K562 (cell line): ENCODE data around the gene TBC1D17. TPM values are rescaled to one million over a fixed set of nuclear protein-coding genes. Genes with fewer than 3 reads are reported as not detected.

Source experiments
- ATAC-seq: fragments of 200-7000 bp; cut with Tn5 transposase; 3 replicates; pipeline ENCODE4 v1.9.1; 2020; ENCODE audit warnings: moderate library complexity
- BruUV-seq: library from RNA; stranded (reverse); fragments of 400-500 nt; replicated peaks from 2 replicates; lab custom pipeline; 2021; lab: Mats Ljungman, UMichigan
- CTCF ChIA-PET: fragments of 300-600 bp; formaldehyde crosslinking; extraction: SDS; loops from one replicate; lab custom pipeline; 2021; ENCODE audit warnings: low intra/inter-chr PET ratio; lab: Yijun Ruan, JAX
- POLR2A ChIA-PET: fragments of 300-600, 350-650 bp; sonication (Branson Sonifier 250); formaldehyde crosslinking; extraction: SDS; loops from one replicate; lab custom pipeline; 2021; ENCODE audit warnings: antibody characterized with exemption, inconsistent platforms; lab: Yijun Ruan, JAX
- DNase-seq, 4 experiments: peaks; one replicate each; pipeline versions ENCODE4 v3.0.0 to v3.0.0-alpha.2; 2011 to 2018; ENCODE audit warnings: low spot score in 3 of 4, mixed read lengths in 3 of 4; ENCODE audit errors: extremely low read depth in 1 of 4
- FAIRE-seq: peaks from 2 replicates; lab custom pipeline; 2011; peaks lifted over from hg19 to GRCh38; lab: Jason Lieb, UNC
- H2AFZ ChIP-seq: 2 replicates; pipeline ENCODE4 v1.6.0; 2011; ENCODE audit warnings: low read depth, low read length, control low read depth, inconsistent platforms
- H3K27ac ChIP-seq: fragments of 200-600 bp; 3 replicates; pipeline ENCODE4 v1.8.0; 2011; ENCODE audit warnings: low read depth, mild to moderate bottlenecking, control low read depth, inconsistent platforms, low read length, moderate library complexity, mixed read lengths; ENCODE audit errors: extremely low read depth
- H3K27me3 ChIP-seq, 2 experiments: fragments of 300-600 bp in 1 of 2; 2 replicates in 1 of 2; 3 replicates in 1 of 2; pipeline versions ENCODE4 v1.6.0 to v1.8.0; 2011; ENCODE audit warnings: inconsistent platforms in 2 of 2, low read length in 2 of 2, mild to moderate bottlenecking in 1 of 2, mixed read lengths in 1 of 2, moderate library complexity in 1 of 2; ENCODE audit not compliant: control insufficient read depth in 2 of 2, insufficient read depth in 2 of 2
- H3K36me3 ChIP-seq: fragments of 300-600 bp; 3 replicates; pipeline ENCODE4 v1.8.0; 2011; ENCODE audit warnings: mild to moderate bottlenecking, low read length, inconsistent platforms; ENCODE audit not compliant: control insufficient read depth, insufficient read depth
- H3K4me1 ChIP-seq, 2 experiments: fragments of 200-600 bp in 1 of 2; replicated peaks in 1 of 2; 2 replicates in 1 of 2; 3 replicates in 1 of 2; pipeline versions ENCODE4 v1.5.1 to v1.8.0; 2011; ENCODE audit warnings: inconsistent platforms in 2 of 2, low read length in 2 of 2, mild to moderate bottlenecking in 1 of 2, mixed read lengths in 1 of 2, moderate library complexity in 1 of 2; ENCODE audit not compliant: control insufficient read depth in 2 of 2, insufficient read depth in 2 of 2
- H3K4me2 ChIP-seq: 2 replicates; pipeline ENCODE4 v1.6.1; 2011; ENCODE audit warnings: low read length, control low read depth, inconsistent platforms, mixed read lengths; ENCODE audit not compliant: insufficient read depth
- H3K4me3 ChIP-seq: fragments of 200-600 bp; sonication (generic), shearing (Covaris generic); 2 replicates; pipeline ENCODE4 v1.5.1; 2016; ENCODE audit warnings: control low read depth, inconsistent platforms
- H3K79me2 ChIP-seq: fragments of 200-600 bp; 3 replicates; pipeline ENCODE4 v1.8.0; 2011; ENCODE audit warnings: low read length, inconsistent platforms; ENCODE audit not compliant: control insufficient read depth, insufficient read depth
- H3K9ac ChIP-seq, 2 experiments: 2 replicates each; pipeline versions ENCODE4 v1.6.0 to v1.6.1; 2011; ENCODE audit warnings: low read depth in 2 of 2, low read length in 2 of 2, control low read depth in 1 of 2, inconsistent platforms in 1 of 2, mild to moderate bottlenecking in 1 of 2, mixed read lengths in 1 of 2; ENCODE audit not compliant: insufficient read depth in 1 of 2
- H3K9me1 ChIP-seq: one replicate; pipeline ENCODE4 v1.6.0; 2011; ENCODE audit warnings: inconsistent platforms, mild to moderate bottlenecking, low read length, moderate library complexity; ENCODE audit not compliant: control insufficient read depth, insufficient read depth
- H3K9me3 ChIP-seq: replicated peaks from 2 replicates; pipeline ENCODE4 v1.5.1; 2011; ENCODE audit warnings: low read depth, low read length, inconsistent platforms; ENCODE audit not compliant: control insufficient read depth, insufficient read depth
- H4K20me1 ChIP-seq: replicated peaks from 2 replicates; pipeline ENCODE4 v1.6.1; 2011; ENCODE audit warnings: low read length, inconsistent platforms, mixed read lengths; ENCODE audit not compliant: control insufficient read depth, insufficient read depth
- MTA2 ChIP-seq: fragments of 450-650 bp; IDR thresholded peaks from 2 replicates; pipeline ENCODE4 v1.6.1; 2016; ENCODE audit warnings: low read depth
- POLR2G ChIP-seq: fragments of 200-400 bp; formaldehyde crosslinking; IDR thresholded peaks from 2 replicates; pipeline ENCODE4 v1.6.1; 2017; ENCODE audit warnings: low read depth, mild to moderate bottlenecking, antibody characterized with exemption, low read length, moderate library complexity
- RAD51 ChIP-seq: fragments of 450-650 bp; IDR thresholded peaks from 2 replicates; pipeline ENCODE4 v1.7.1; 2016; ENCODE audit warnings: low read depth, mild to moderate bottlenecking, borderline replicate concordance
- RBFOX2 ChIP-seq: fragments of 200-400 bp; formaldehyde crosslinking; IDR thresholded peaks from 2 replicates; pipeline ENCODE4 v1.6.1; 2017; ENCODE audit warnings: low read depth, mild to moderate bottlenecking, low read length, moderate library complexity
- SLC30A9 ChIP-seq: fragments of 250-450 bp; sonication (Bioruptor Pico); IDR thresholded peaks from 2 replicates; pipeline ENCODE4 v1.8.0; 2022; ENCODE audit warnings: mild to moderate bottlenecking, moderate library complexity
- SMAD4 ChIP-seq: fragments of 250-450 bp; sonication (Bioruptor Pico); conservative IDR thresholded peaks from 2 replicates; pipeline ENCODE4 v1.8.0; 2021; ENCODE audit warnings: inconsistent platforms, mild to moderate bottlenecking, moderate library complexity
- ZNF717 ChIP-seq: fragments of 250-450 bp; sonication (Bioruptor Pico); IDR thresholded peaks from 2 replicates; pipeline ENCODE4 v1.5.0; 2021
- ZNF77 ChIP-seq: fragments of 250-450 bp; sonication (Bioruptor Pico); IDR thresholded peaks from 2 replicates; pipeline ENCODE4 v1.5.0; 2020
- ZSCAN29 ChIP-seq: fragments of 450-650 bp; IDR thresholded peaks from 2 replicates; pipeline ENCODE4 v1.6.1; 2017
- WGBS: fragments of 100-300 bp; shearing (Covaris generic); methylation state at CpG from one replicate; pipeline ENCODE4 v1.1.6; 2016; ENCODE audit warnings: low coverage, mixed read lengths; ENCODE audit not compliant: insufficient coverage; ENCODE audit errors: missing lambda C conversion rate; 5-methylcytosine and 5-hydroxymethylcytosine counted together
- in situ Hi-C: fragments of 300-500 bp; cut with MboI; formaldehyde crosslinking; loops from 4 replicates; pipeline ENCODE4 v1.15.0; 2018; ENCODE audit warnings: inconsistent platforms, mixed read lengths
- intact Hi-C: fragments of 100-400 bp; cut with micrococcal nuclease; formaldehyde crosslinking; loops from 2 replicates; pipeline ENCODE4 v1.14.2; 2022
- polyA plus RNA-seq, 8 experiments: library from polyadenylated mRNA; depleted of rRNA in 4 of 8; stranded (reverse) in 5 of 8; unstranded in 3 of 8; fragments of >200 nt; fragmentation: Nextera tagmentation in 2 of 8; fragmentation: Illumina TruSeq in 1 of 8; extraction: Ambion mirVana in 2 of 8; extraction: Trizol in 1 of 8; gene quantifications; 2 replicates each; pipeline versions ENCODE4 v1.2.1 to v1.2.3, GENCODE V29; 2011 to 2014; ENCODE audit warnings: inconsistent platforms in 1 of 8, missing spikeins in 1 of 8
- total RNA-seq, 7 experiments: library from RNA; depleted of rRNA in 6 of 7; stranded (reverse); fragments of >200 nt in 6 of 7; fragmentation: Illumina TruSeq in 2 of 7; extraction: Trizol in 2 of 7; gene quantifications; 2 replicates each; pipeline versions ENCODE4 v1.2.1 to v1.2.3, GENCODE V29; 2011 to 2021; ENCODE audit warnings: low replicate concordance in 1 of 7
- TF ChIP-seq, protein P1 (sequence below), 2 experiments: IDR thresholded peaks in 1 of 2; conservative IDR thresholded peaks in 1 of 2; 2 replicates each; pipeline ENCODE4 v1.6.1; 2016; ENCODE audit warnings: low read depth in 2 of 2, mild to moderate bottlenecking in 1 of 2, missing compliant biosample characterization in 1 of 2, missing genetic modification characterization in 1 of 2, moderate library complexity in 1 of 2

Gene TBC1D17
- total and polyA plus RNA-seq, 9 of the 15 experiments (the other 6 are each of a cell fraction or from before 2014, with no cell fraction given) = 0.42 to 16.0 (median 3.8) TPM

DNA sequence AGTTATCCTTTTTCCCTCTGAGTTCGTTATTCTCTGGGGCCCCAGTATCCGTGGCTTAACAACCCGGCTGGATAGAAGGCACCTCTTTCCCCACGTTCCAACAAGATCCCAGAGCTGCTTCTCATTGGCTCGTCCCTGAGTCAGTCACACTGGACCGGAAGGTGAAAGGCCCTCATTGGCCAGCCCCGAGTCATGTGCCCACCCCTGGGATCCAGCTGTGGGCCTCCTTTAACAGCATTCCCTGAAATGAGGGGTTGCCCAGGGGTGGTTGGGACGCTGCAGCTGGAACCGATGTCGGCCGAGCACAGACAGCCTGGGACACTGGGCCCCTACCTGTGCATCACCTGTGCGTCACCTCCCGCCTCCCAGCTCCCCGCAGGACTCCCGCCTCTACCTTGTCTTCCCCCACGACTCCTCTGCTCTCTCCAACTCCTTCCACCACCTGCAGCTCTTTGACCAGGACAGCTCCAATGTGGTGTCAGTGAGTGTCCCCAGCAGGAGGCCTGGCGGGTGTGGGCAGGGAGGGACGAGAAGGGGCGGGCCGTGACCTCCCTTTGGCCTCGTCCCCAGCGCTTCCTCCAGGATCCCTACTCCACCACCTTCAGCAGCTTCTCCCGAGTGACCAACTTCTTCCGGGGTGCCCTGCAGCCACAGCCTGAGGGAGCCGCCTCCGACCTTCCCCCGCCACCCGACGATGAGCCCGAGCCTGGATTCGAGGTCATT is 4.3 kb downstream of the TBC1D17 start (continued):
- TF ChIP-seq ZNF77 (CRISPR knock-in tag) (no peak), SMAD4 (CRISPR knock-in tag) (no peak), ZSCAN29 (no peak), SLC30A9 (CRISPR knock-in tag) (no peak), RAD51 (peak; percentile 36; the same call in 1 of the 2 replicates)
- TF ChIP-seq, protein P1, sequence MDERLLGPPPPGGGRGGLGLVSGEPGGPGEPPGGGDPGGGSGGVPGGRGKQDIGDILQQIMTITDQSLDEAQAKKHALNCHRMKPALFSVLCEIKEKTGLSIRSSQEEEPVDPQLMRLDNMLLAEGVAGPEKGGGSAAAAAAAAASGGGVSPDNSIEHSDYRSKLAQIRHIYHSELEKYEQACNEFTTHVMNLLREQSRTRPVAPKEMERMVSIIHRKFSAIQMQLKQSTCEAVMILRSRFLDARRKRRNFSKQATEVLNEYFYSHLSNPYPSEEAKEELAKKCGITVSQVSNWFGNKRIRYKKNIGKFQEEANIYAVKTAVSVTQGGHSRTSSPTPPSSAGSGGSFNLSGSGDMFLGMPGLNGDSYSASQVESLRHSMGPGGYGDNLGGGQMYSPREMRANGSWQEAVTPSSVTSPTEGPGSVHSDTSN (CRISPR knock-in tag; IDR thresholded peaks at IDR 0.05; ENCODE audit: low read depth) = peak; percentile 62; the same call in 1 of the 2 replicates
- TF ChIP-seq, protein P1 (tag; conservative IDR thresholded peaks at IDR 0.05; ENCODE audit: low read depth) = peak; percentile 74

DNA sequence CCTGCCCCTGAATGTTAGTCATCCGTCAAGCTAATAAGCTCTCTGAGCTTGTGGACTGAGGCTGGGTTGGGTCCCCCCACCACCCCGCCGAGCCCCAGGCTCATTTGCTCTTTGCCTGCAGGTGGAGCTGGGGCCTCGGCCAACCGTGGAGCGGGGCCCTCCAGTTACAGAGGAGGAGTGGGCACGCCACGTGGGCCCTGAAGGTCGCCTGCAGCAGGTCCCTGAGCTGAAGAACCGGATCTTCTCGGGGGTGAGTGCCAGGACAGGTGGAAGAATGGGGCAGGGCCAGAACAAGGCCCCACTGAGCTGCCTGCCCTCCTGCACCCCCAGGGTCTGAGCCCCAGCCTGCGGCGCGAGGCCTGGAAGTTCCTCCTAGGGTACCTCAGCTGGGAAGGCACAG is 5.1 kb downstream of the TBC1D17 start:
- DNase-seq (no peak), FAIRE-seq (no peak), ATAC-seq (no peak)
- H3K27ac ChIP-seq = no peak overlapping the region
- 100% methylated on average over 8 of the region's 14 CpGs for WGBS
- BruUV-seq = no TSS peak
- CTCF ChIA-PET = no interaction called here
- H3K9me1 ChIP-seq = no peaks in the 10 kb centered on the region
- no peaks in the 10 kb centered on the region for H4K20me1 ChIP-seq
- H3K4me1 ChIP-seq = peaks cover 6 to 61% of the 10 kb centered on the region in 2 experiments; a peak in 3 of 5 replicates
- no peak overlapping the region for H2AFZ ChIP-seq
- TF ChIP-seq RBFOX2 (0 out of 2 replicates have a peak, but pooled peaks have one; percentile 18), ZNF717 (CRISPR knock-in tag) (no peak), MTA2 (no peak), POLR2G (peak; percentile 14; the same call in 1 of the 2 replicates)
- intact Hi-C loops = no loop called here
- no peaks in the 10 kb centered on the region for H3K27me3 ChIP-seq
- H3K36me3 ChIP-seq = peaks cover 55% of the 10 kb centered on the region
- H3K4me2 ChIP-seq = no peak overlapping the region
- no peaks in the 10 kb centered on the region for H3K9me3 ChIP-seq
- H3K4me3 ChIP-seq = no peak overlapping the region
- no peak overlapping the region for H3K9ac ChIP-seq
- peaks cover 4% of the 10 kb centered on the region for H3K79me2 ChIP-seq
- POLR2A ChIA-PET = no interaction called here
- in situ Hi-C loops = no loop called here
